ENCODE data around the gene TDRD1. TPM values are rescaled to one million over a fixed set of nuclear protein-coding genes. Genes with fewer than 3 reads are reported as not detected.

TDRD1 gene
- total and polyA plus RNA-seq, 10 of the 15 experiments (the other 5 are each of a cell fraction or from before 2014, with no cell fraction given) = 0.03 to 0.04 TPM; not detected in 8

DNA sequence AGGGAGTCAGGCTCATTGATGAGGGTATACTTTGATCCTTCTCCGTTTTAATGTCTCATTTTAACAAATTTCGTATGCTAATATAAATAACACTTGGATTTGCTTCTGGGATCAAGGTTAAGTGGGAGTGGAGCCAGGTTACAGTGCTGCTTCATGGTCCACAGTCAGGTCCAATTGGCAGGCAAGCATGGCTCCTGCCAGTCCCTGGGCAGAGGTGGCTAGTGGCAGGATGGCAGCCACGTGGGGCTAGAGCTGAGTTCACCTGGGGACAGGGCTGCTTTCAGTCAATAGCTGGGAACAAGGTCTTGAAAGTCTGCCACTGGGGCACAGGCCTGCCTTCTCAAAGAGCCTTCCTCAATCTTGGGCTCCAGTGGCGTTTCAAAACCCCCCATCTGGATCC lies 43.9 kb downstream of the TDRD1 start (continued):
- no peak for TF ChIP-seq NR2C2 (IDR thresholded peaks at IDR 0.05; ENCODE audit: borderline replicate concordance, control insufficient read depth, insufficient read length, low read depth)
- TF ChIP-seq SREBF2 (IDR thresholded peaks at IDR 0.05; ENCODE audit: low read length) = no peak
- TF ChIP-seq IRF4 (IDR thresholded peaks at IDR 0.05; ENCODE audit: low read depth, low read length) = no peak
- TF ChIP-seq SMC3 (IDR thresholded peaks at IDR 0.05; ENCODE audit: borderline replicate concordance, low read length) = no peak
- TF ChIP-seq, protein P1, sequence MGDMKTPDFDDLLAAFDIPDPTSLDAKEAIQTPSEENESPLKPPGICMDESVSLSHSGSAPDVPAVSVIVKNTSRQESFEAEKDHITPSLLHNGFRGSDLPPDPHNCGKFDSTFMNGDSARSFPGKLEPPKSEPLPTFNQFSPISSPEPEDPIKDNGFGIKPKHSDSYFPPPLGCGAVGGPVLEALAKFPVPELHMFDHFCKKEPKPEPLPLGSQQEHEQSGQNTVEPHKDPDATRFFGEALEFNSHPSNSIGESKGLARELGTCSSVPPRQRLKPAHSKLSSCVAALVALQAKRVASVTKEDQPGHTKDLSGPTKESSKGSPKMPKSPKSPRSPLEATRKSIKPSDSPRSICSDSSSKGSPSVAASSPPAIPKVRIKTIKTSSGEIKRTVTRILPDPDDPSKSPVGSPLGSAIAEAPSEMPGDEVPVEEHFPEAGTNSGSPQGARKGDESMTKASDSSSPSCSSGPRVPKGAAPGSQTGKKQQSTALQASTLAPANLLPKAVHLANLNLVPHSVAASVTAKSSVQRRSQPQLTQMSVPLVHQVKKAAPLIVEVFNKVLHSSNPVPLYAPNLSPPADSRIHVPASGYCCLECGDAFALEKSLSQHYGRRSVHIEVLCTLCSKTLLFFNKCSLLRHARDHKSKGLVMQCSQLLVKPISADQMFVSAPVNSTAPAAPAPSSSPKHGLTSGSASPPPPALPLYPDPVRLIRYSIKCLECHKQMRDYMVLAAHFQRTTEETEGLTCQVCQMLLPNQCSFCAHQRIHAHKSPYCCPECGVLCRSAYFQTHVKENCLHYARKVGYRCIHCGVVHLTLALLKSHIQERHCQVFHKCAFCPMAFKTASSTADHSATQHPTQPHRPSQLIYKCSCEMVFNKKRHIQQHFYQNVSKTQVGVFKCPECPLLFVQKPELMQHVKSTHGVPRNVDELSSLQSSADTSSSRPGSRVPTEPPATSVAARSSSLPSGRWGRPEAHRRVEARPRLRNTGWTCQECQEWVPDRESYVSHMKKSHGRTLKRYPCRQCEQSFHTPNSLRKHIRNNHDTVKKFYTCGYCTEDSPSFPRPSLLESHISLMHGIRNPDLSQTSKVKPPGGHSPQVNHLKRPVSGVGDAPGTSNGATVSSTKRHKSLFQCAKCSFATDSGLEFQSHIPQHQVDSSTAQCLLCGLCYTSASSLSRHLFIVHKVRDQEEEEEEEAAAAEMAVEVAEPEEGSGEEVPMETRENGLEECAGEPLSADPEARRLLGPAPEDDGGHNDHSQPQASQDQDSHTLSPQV (IDR thresholded peaks at IDR 0.05) = no peak

DNA sequence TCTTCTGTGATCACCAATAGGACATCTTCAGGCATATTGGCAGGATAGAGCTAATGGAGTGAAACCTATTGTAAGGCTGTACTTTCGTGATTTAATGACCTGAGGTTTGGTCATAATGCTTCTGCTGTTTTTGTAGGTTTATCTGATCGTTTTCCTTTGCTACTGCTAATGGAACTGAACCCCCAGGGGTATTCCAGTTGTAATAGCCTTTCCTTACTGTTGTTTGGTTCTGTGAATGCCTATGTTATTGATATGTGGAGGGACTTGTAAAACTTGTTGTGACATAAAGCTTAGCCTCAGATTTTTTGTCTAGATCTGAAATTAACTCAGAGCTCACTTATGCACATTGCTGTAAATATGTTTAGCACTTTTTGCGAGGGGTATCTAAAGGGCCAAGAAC lies 49.0 kb downstream of the TDRD1 start:
- no peak overlapping the region for H3K27ac ChIP-seq (ENCODE audit: control insufficient read depth, insufficient read depth)
- H3K9ac ChIP-seq (ENCODE audit: control insufficient read depth, insufficient read depth, low read length) = no peak overlapping the region
- intact Hi-C loops (cut with micrococcal nuclease; ENCODE audit: unreplicated experiment) (no loop called here), in situ Hi-C loops (cut with MboI) (no loop called here)
- no peaks in the 10 kb centered on the region for H4K20me1 ChIP-seq (ENCODE audit: control insufficient read depth, insufficient read depth)
- 8% methylated on average over 3 of the region's 3 CpGs for WGBS (ENCODE audit: insufficient coverage, insufficient replicate concordance, low lambda C conversion rate, missing lambda C conversion rate)
- no peak overlapping the region for H3K4me2 ChIP-seq (ENCODE audit: control insufficient read depth, insufficient read depth)
- ChIA-PET POLR2A (no interaction called here), SMC1A (ENCODE audit: uncharacterized antibody, unreplicated experiment) (no interaction called here), CTCF (no interaction called here), RAD21 (ENCODE audit: unreplicated experiment) (no interaction called here)
- H2AFZ ChIP-seq (ENCODE audit: control insufficient read depth, low read depth, low read length) = no peak overlapping the region
- no peaks in the 10 kb centered on the region for H3K36me3 ChIP-seq (ENCODE audit: control insufficient read depth in 2 of 2, insufficient read depth in 2 of 2, low read length in 1 of 2)
- FAIRE-seq (no peak), DNase-seq (ENCODE audit: low read depth, low spot score) (no peak), ATAC-seq (no peak)
- no peaks in the 10 kb centered on the region for H3K9me3 ChIP-seq (replicated peaks; ENCODE audit: control insufficient read depth, insufficient read depth, low read length)
- H3K4me1 ChIP-seq (ENCODE audit: control insufficient read depth, insufficient read depth, low read length) = no peaks in the 10 kb centered on the region
- H3K79me2 ChIP-seq (ENCODE audit: control insufficient read depth, insufficient read depth, low read length) = no peaks in the 10 kb centered on the region
- no TSS peak for BruUV-seq (replicated peaks)
- peaks cover 0 to under 1% of the 10 kb centered on the region in 2 experiments; a peak in 2 of 4 replicates for H3K27me3 ChIP-seq (replicated peaks in 1 of 2; ENCODE audit: control insufficient read depth in 2 of 2, insufficient read depth in 2 of 2, low read length in 1 of 2)
- no peak overlapping the region for H3K4me3 ChIP-seq
- TF ChIP-seq MXI1 (IDR thresholded peaks at IDR 0.05; ENCODE audit: low read depth, low read length) (no peak), YBX1 (IDR thresholded peaks at IDR 0.05) (no peak), CBX3 (IDR thresholded peaks at IDR 0.05; ENCODE audit: borderline replicate concordance, low read depth) (no peak), TBL1XR1 (IDR thresholded peaks at IDR 0.05; ENCODE audit: low read depth, low read length) (no peak), CREB1 (IDR thresholded peaks at IDR 0.05; ENCODE audit: low read depth) (no peak)
- TF ChIP-seq, protein P2, sequence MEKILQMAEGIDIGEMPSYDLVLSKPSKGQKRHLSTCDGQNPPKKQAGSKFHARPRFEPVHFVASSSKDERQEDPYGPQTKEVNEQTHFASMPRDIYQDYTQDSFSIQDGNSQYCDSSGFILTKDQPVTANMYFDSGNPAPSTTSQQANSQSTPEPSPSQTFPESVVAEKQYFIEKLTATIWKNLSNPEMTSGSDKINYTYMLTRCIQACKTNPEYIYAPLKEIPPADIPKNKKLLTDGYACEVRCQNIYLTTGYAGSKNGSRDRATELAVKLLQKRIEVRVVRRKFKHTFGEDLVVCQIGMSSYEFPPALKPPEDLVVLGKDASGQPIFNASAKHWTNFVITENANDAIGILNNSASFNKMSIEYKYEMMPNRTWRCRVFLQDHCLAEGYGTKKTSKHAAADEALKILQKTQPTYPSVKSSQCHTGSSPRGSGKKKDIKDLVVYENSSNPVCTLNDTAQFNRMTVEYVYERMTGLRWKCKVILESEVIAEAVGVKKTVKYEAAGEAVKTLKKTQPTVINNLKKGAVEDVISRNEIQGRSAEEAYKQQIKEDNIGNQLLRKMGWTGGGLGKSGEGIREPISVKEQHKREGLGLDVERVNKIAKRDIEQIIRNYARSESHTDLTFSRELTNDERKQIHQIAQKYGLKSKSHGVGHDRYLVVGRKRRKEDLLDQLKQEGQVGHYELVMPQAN (conservative IDR thresholded peaks at IDR 0.05) = no peak
- TF ChIP-seq, protein P3, sequence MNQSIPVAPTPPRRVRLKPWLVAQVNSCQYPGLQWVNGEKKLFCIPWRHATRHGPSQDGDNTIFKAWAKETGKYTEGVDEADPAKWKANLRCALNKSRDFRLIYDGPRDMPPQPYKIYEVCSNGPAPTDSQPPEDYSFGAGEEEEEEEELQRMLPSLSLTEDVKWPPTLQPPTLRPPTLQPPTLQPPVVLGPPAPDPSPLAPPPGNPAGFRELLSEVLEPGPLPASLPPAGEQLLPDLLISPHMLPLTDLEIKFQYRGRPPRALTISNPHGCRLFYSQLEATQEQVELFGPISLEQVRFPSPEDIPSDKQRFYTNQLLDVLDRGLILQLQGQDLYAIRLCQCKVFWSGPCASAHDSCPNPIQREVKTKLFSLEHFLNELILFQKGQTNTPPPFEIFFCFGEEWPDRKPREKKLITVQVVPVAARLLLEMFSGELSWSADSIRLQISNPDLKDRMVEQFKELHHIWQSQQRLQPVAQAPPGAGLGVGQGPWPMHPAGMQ (IDR thresholded peaks at IDR 0.05; ENCODE audit: borderline replicate concordance) = no peak
- TF ChIP-seq, protein P4, sequence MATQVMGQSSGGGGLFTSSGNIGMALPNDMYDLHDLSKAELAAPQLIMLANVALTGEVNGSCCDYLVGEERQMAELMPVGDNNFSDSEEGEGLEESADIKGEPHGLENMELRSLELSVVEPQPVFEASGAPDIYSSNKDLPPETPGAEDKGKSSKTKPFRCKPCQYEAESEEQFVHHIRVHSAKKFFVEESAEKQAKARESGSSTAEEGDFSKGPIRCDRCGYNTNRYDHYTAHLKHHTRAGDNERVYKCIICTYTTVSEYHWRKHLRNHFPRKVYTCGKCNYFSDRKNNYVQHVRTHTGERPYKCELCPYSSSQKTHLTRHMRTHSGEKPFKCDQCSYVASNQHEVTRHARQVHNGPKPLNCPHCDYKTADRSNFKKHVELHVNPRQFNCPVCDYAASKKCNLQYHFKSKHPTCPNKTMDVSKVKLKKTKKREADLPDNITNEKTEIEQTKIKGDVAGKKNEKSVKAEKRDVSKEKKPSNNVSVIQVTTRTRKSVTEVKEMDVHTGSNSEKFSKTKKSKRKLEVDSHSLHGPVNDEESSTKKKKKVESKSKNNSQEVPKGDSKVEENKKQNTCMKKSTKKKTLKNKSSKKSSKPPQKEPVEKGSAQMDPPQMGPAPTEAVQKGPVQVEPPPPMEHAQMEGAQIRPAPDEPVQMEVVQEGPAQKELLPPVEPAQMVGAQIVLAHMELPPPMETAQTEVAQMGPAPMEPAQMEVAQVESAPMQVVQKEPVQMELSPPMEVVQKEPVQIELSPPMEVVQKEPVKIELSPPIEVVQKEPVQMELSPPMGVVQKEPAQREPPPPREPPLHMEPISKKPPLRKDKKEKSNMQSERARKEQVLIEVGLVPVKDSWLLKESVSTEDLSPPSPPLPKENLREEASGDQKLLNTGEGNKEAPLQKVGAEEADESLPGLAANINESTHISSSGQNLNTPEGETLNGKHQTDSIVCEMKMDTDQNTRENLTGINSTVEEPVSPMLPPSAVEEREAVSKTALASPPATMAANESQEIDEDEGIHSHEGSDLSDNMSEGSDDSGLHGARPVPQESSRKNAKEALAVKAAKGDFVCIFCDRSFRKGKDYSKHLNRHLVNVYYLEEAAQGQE (IDR thresholded peaks at IDR 0.05; ENCODE audit: low read depth, low read length) = no peak
